ENCODE results near the gene OPN1SW. TPM values are rescaled to one million over a fixed set of nuclear protein-coding genes. Genes with fewer than 3 reads are reported as not detected.

OPN1SW gene
- total RNA-seq, 2 donors from 2014 or later, result not detected

DNA sequence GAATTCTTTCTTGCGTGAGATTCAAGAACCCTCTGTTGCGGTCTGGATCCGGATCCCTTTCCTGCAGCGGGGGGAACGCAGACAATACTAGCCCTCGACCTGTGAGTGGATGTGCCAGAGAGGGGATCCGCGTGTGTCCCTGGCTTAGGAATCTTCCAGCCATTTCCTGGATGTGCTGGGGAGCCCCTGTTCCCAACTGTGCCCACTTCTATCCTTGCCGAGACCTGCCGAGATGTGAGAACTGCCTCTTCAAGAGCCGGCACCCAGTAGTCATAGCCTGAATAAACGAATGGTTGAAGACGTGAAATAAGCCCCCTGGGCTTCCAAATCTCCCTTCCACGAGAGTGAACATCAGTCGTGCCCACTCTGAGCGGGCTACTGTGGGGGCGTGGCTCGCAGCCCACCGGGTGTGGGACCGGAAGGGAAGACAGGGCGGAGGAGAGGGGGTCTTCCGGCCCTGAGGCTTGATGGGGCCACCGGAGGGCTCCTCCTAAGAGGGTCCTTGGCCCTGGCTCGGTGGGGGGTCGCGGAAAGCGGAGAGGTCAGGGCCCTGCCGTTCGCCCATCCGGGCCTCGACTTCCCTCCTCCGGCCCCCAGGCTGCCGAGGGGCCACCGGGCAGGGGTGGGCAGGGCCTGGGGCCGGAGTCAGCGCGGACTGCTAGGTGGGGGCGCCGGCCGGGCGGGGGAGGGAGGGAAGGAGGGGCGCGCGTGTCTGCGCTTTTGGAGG lies 14.9 kb upstream of the OPN1SW start:
- Mint-ChIP-seq H3K4me3 (peak overlapping the region; percentile 77 to 80), H3K4me1 (ENCODE audit: low read depth) (peaks cover 11% of the 10 kb centered on the region), H3K27me3 (ENCODE audit: low read depth) (peaks cover 24% of the 10 kb centered on the region), H3K27ac (peak overlapping the region; percentile 45), H3K36me3 (ENCODE audit: insufficient read depth in 2 of 2) (no peaks in the 10 kb centered on the region), H3K9me3 (no peaks in the 10 kb centered on the region)
- ATAC-seq (replicated peaks in 1 of 2), result peak in 1 of 2 donors; percentile 29
- DNase-seq, result no peak

GRCh38 chr7:128788446-128789412 lies 13.1 kb upstream of the OPN1SW start:
- H3K4me3 Mint-ChIP-seq, result peak overlapping the region in 1 of 2 donors; percentile 77
- no peaks in the 10 kb centered on the region for H3K36me3 Mint-ChIP-seq (ENCODE audit: insufficient read depth in 2 of 2)
- no peaks in the 10 kb centered on the region for H3K9me3 Mint-ChIP-seq
- DNase-seq (no peak), ATAC-seq (replicated peaks in 1 of 2) (no peak)
- H3K27me3 Mint-ChIP-seq (ENCODE audit: low read depth), result peaks cover 24% of the 10 kb centered on the region
- peaks cover 11% of the 10 kb centered on the region for H3K4me1 Mint-ChIP-seq (ENCODE audit: low read depth)
- H3K27ac Mint-ChIP-seq, result no peak overlapping the region

GRCh38 chr7:128785738-128786137 lies 10.1 kb upstream of the OPN1SW start:
- peaks cover 24% of the 10 kb centered on the region for H3K27me3 Mint-ChIP-seq (ENCODE audit: low read depth)
- no peak overlapping the region for H3K27ac Mint-ChIP-seq
- H3K4me3 Mint-ChIP-seq, result no peak overlapping the region
- DNase-seq (no peak), ATAC-seq (replicated peaks in 1 of 2) (no peak)
- H3K4me1 Mint-ChIP-seq (ENCODE audit: low read depth), result peaks cover 4% of the 10 kb centered on the region
- H3K9me3 Mint-ChIP-seq, result no peaks in the 10 kb centered on the region
- no peaks in the 10 kb centered on the region for H3K36me3 Mint-ChIP-seq (ENCODE audit: insufficient read depth in 2 of 2)

GRCh38 chr7:128783143-128783861 lies 7.7 kb upstream of the OPN1SW start:
- H3K9me3 Mint-ChIP-seq, result no peaks in the 10 kb centered on the region
- H3K27ac Mint-ChIP-seq, result no peak overlapping the region
- H3K4me1 Mint-ChIP-seq (ENCODE audit: low read depth), result no peaks in the 10 kb centered on the region
- DNase-seq (no peak), ATAC-seq (replicated peaks in 1 of 2) (peak in 1 of 2 donors; percentile 37)
- no peak overlapping the region for H3K4me3 Mint-ChIP-seq
- H3K36me3 Mint-ChIP-seq (ENCODE audit: insufficient read depth in 2 of 2), result no peaks in the 10 kb centered on the region
- peaks cover 1% of the 10 kb centered on the region for H3K27me3 Mint-ChIP-seq (ENCODE audit: low read depth)

DNA sequence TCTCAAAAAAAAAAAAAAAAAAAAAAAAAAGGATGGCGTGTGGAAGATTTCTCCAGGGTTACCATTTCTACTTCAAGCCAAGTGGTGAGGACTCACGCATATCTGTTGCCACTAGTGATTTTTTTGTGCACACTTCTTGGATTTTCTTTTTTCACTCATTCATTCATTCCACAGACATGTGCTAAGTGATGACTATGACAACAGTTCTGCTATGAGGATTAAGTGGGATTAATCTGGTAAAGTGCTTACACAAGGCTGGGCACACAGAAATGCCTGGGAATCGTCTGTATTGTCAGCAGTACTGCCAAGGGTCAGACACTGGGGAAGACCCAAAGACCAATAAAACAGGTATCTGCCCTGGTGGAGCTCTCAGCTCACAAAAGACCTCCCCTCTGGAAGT lies 6.3 kb upstream of the OPN1SW start:
- Mint-ChIP-seq H3K36me3 (ENCODE audit: insufficient read depth in 2 of 2) (peaks cover 7 to 10% of the 10 kb centered on the region in 2 donors), H3K27me3 (ENCODE audit: low read depth) (no peaks in the 10 kb centered on the region), H3K9me3 (peaks cover 4 to 5% of the 10 kb centered on the region in 2 donors), H3K27ac (no peak overlapping the region), H3K4me1 (ENCODE audit: low read depth) (peaks cover 5% of the 10 kb centered on the region), H3K4me3 (no peak overlapping the region)
- DNase-seq (no peak), ATAC-seq (replicated peaks in 1 of 2) (no peak)

GRCh38 chr7:128781126-128781525 lies 5.5 kb upstream of the OPN1SW start:
- Mint-ChIP-seq H3K27me3 (ENCODE audit: low read depth) (no peaks in the 10 kb centered on the region), H3K4me1 (ENCODE audit: low read depth) (peaks cover 5% of the 10 kb centered on the region), H3K36me3 (ENCODE audit: insufficient read depth in 2 of 2) (peaks cover 7 to 10% of the 10 kb centered on the region in 2 donors), H3K4me3 (no peak overlapping the region), H3K9me3 (peaks cover 4 to 7% of the 10 kb centered on the region in 2 donors), H3K27ac (no peak overlapping the region)
- DNase-seq (no peak), ATAC-seq (replicated peaks in 1 of 2) (no peak)

DNA sequence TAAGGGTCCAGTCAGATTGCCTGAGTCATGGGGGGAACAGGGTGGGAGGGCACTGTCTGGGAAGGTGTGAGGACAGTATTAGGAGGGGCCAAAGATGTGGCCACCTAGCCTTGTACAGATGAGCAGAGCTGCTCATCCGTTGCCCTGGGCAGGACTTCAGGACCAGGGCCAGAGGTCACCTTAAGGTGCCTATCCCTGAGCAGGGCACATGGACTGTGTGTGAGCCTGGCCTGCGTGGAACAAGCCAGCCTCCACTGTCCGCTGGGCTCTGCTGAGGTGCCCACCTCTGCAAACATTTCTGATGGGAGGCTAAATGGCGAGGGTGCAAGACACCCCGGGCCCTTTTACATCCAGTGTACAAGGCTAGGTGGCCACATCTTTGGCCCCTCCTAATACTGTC lies 3.4 kb upstream of the OPN1SW start:
- no peak for DNase-seq
- no peak overlapping the region for H3K4me3 Mint-ChIP-seq
- H3K9me3 Mint-ChIP-seq, result peaks cover 4 to 7% of the 10 kb centered on the region in 2 donors
- no peak for ATAC-seq (replicated peaks in 1 of 2)
- no peak overlapping the region for H3K27ac Mint-ChIP-seq
- H3K36me3 Mint-ChIP-seq (ENCODE audit: insufficient read depth in 2 of 2), result peaks cover 7 to 13% of the 10 kb centered on the region in 2 donors
- no peaks in the 10 kb centered on the region for H3K27me3 Mint-ChIP-seq (ENCODE audit: low read depth)
- H3K4me1 Mint-ChIP-seq (ENCODE audit: low read depth), result peaks cover 5% of the 10 kb centered on the region

DNA sequence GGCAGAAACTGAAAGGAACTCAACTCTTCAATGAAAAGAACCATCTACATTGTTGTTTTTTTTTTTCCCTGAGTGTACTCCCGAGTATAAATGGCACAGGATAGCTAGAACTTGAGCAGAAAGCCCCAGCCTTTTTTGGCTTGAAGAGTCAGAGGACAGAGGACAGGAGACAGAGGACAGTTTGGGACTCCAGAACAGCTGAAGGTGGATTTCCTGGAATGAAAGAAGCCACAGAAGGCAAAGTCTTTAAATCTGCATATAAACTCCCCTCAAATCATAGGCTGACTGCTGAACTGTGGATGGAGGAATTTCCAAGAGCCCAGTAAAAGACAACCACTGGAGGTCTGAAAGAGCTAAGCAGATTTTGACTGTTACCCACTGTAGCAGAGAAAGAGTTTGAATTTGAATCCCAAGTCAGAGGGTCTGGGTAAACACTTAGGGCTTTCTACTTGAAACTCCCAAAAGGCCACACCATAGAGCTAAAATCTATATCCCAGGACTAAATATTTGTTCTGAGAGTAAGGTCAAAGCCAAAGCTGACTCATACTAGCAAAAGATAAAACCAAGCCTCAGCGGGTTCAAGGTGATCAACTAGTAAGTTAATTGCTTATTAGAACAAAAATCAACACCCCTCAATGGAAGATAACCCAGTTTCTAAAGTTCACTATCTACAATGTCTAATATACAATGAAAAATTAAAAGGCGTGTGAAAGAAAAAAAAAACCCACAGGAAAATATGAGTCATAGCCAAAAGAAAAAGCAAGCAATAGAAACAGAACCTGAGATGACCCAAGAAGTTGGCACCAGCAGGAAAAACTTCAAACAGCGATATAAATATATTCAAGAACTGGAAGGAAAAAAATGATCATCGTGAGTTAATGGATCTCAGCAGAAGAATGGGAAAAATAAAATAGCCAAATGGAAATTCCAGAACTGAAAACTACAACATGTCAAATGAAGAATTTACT lies 1.8 kb upstream of the OPN1SW start:
- H3K9me3 Mint-ChIP-seq, result peaks cover 4 to 7% of the 10 kb centered on the region in 2 donors
- H3K27me3 Mint-ChIP-seq (ENCODE audit: low read depth), result no peaks in the 10 kb centered on the region
- ATAC-seq (replicated peaks in 1 of 2), result peak in 1 of 2 donors; percentile 57
- peak overlapping the region; percentile 95 for H3K27ac Mint-ChIP-seq
- DNase-seq, result no peak
- H3K36me3 Mint-ChIP-seq (ENCODE audit: insufficient read depth in 2 of 2), result peaks cover 7 to 14% of the 10 kb centered on the region in 2 donors
- peaks cover 5% of the 10 kb centered on the region for H3K4me1 Mint-ChIP-seq (ENCODE audit: low read depth)
- peak overlapping the region in 1 of 2 donors; percentile 22 for H3K4me3 Mint-ChIP-seq

DNA sequence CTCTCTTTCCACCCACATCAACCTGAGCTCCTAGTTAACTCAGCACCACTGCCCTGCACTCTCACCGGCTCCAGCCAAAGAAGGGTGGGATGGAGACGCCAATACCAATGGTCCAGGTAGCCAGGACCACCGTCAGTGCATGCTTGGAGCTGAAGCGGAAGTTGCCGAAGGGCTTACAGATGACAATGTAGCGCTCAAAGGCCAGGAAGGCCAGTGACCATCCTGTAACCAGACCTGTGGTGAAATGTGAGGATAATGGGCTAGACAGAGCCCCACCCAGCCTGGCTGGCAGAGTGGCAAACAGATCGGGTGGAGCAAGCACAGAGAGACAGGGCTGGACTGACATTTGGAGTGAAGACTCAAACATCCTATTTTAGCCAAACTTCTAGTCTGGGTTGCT lies 673 bp downstream of the OPN1SW start:
- H3K27me3 Mint-ChIP-seq (ENCODE audit: low read depth), result no peaks in the 10 kb centered on the region
- peaks cover 7 to 20% of the 10 kb centered on the region in 2 donors for H3K36me3 Mint-ChIP-seq (ENCODE audit: insufficient read depth in 2 of 2)
- no peak overlapping the region for H3K27ac Mint-ChIP-seq
- ATAC-seq (replicated peaks in 1 of 2) (no peak), DNase-seq (no peak)
- H3K9me3 Mint-ChIP-seq, result peaks cover 4 to 7% of the 10 kb centered on the region in 2 donors
- peaks cover 5% of the 10 kb centered on the region for H3K4me1 Mint-ChIP-seq (ENCODE audit: low read depth)
- H3K4me3 Mint-ChIP-seq, result no peak overlapping the region

DNA sequence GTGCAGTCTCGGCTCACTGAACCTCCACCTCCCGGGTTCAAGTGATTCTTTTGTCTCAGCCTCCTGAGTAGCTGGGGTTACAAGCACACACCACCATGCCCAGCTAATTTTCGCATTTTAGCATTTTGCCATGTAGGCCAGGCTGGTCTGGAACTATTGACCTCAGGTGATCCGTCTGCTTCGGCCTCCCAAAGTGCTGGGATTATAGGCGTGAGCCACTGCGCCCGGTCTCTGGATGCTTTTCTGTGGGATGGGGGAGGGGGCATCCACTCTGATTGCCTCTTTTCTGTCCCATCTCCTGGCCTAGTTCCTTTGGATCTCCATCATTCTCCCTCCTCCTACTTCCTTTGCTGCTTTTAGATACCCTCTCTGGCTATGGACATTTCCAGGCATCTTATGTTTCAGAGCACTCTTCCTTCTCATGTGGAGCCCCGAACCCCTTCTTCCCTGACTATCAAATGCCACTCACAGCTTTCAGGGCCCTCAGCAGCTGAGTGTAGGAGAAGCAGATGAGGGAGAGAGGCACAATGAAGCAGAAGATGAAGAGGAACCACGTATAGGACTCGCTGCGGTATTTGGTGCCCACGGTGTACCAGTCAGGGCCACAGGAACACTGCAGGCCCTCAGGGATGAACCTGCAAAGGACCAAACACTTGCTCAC lies 1.4 kb downstream of the OPN1SW start:
- Mint-ChIP-seq H3K27ac (no peak overlapping the region), H3K4me1 (ENCODE audit: low read depth) (peaks cover 5% of the 10 kb centered on the region), H3K36me3 (ENCODE audit: insufficient read depth in 2 of 2) (peaks cover 7 to 27% of the 10 kb centered on the region in 2 donors), H3K27me3 (ENCODE audit: low read depth) (no peaks in the 10 kb centered on the region), H3K9me3 (peaks cover 4 to 7% of the 10 kb centered on the region in 2 donors), H3K4me3 (no peak overlapping the region)
- DNase-seq (no peak), ATAC-seq (replicated peaks in 1 of 2) (no peak)

GRCh38 chr7:128773604-128774003 lies 2.0 kb downstream of the OPN1SW start:
- peak overlapping the region; percentile 26 for H3K27ac Mint-ChIP-seq
- H3K9me3 Mint-ChIP-seq, result peaks cover 4 to 7% of the 10 kb centered on the region in 2 donors
- peaks cover 7 to 30% of the 10 kb centered on the region in 2 donors for H3K36me3 Mint-ChIP-seq (ENCODE audit: insufficient read depth in 2 of 2)

More at GRCh38 chr7:128773604-128774003, 2.0 kb downstream of the OPN1SW start:
- Mint-ChIP-seq H3K27me3 (ENCODE audit: low read depth) (no peaks in the 10 kb centered on the region), H3K4me1 (ENCODE audit: low read depth) (peaks cover 5% of the 10 kb centered on the region), H3K4me3 (no peak overlapping the region)
- DNase-seq (no peak), ATAC-seq (replicated peaks in 1 of 2) (no peak)

All from activated T-cell treated with anti-CD3 and anti-CD28 coated beads, Interleukin-2, amount 50 U/mL, for 72 hours (primary cell).